HepG2 (cell line): ENCODE results near the gene CIBAR2. TPM values are rescaled to one million over a fixed set of nuclear protein-coding genes. Genes with fewer than 3 reads are reported as not detected.

Experiments
- ARID4A ChIP-seq: sonication (generic); formaldehyde crosslinking; IDR thresholded peaks from 2 replicates; pipeline ENCODE4 v1.5.0; 2020; ENCODE audit warnings: mild to moderate bottlenecking, missing genetic modification reagents, borderline replicate concordance
- ATRX ChIP-seq: sonication (generic); formaldehyde crosslinking; IDR thresholded peaks from 2 replicates; pipeline ENCODE4 v1.4.0; 2020; ENCODE audit warnings: missing genetic modification reagents, borderline replicate concordance
- E2F1 ChIP-seq: sonication (generic); formaldehyde crosslinking; IDR thresholded peaks from 2 replicates; pipeline ENCODE4 v1.5.0; 2020; ENCODE audit warnings: missing genetic modification reagents
- HBP1 ChIP-seq: IDR thresholded peaks from 2 replicates; pipeline ENCODE4 v1.6.1; 2016; ENCODE audit warnings: low read depth, control low read depth
- HIVEP1 ChIP-seq: sonication (generic); formaldehyde crosslinking; IDR thresholded peaks from 2 replicates; pipeline ENCODE4 v1.4.0; 2020; ENCODE audit warnings: mild to moderate bottlenecking, missing genetic modification reagents
- HOMEZ ChIP-seq: IDR thresholded peaks from 2 replicates; pipeline ENCODE4 v1.6.1; 2016; ENCODE audit warnings: low read depth
- MYC ChIP-seq: sonication (generic); formaldehyde crosslinking; IDR thresholded peaks from 2 replicates; pipeline ENCODE4 v1.9.0; 2021; ENCODE audit warnings: missing genetic modification reagents, borderline replicate concordance
- PHF21A ChIP-seq: sonication (generic); formaldehyde crosslinking; IDR thresholded peaks from 2 replicates; pipeline ENCODE4 v1.5.0; 2020; ENCODE audit warnings: mild to moderate bottlenecking, missing genetic modification reagents
- ZC3H13 ChIP-seq: sonication (generic); formaldehyde crosslinking; IDR thresholded peaks from 2 replicates; pipeline ENCODE4 v1.8.1; 2023; ENCODE audit warnings: mild to moderate bottlenecking, missing genetic modification reagents, moderate library complexity
- ZNF234 ChIP-seq: sonication (generic); formaldehyde crosslinking; conservative IDR thresholded peaks from 2 replicates; pipeline ENCODE4 v1.5.1; 2020; ENCODE audit warnings: mild to moderate bottlenecking, missing genetic modification reagents
- ZNF275 ChIP-seq: sonication (generic); formaldehyde crosslinking; IDR thresholded peaks from 2 replicates; pipeline ENCODE4 v1.8.0; 2022; ENCODE audit warnings: missing genetic modification reagents, mild to moderate bottlenecking, inconsistent platforms, borderline replicate concordance
- ZNF33A ChIP-seq: sonication (generic); formaldehyde crosslinking; IDR thresholded peaks from 2 replicates; pipeline ENCODE4 v1.5.1; 2020; ENCODE audit warnings: missing genetic modification reagents, mild to moderate bottlenecking, moderate library complexity, borderline replicate concordance
- ZNF362 ChIP-seq: sonication (generic); formaldehyde crosslinking; IDR thresholded peaks from 2 replicates; pipeline ENCODE4 v1.4.0; 2020; ENCODE audit warnings: missing genetic modification reagents, mild to moderate bottlenecking, borderline replicate concordance
- ZNF468 ChIP-seq: sonication (generic); formaldehyde crosslinking; IDR thresholded peaks from 2 replicates; pipeline ENCODE4 v1.8.0; 2022; ENCODE audit warnings: mild to moderate bottlenecking, moderate library complexity, missing genetic modification reagents
- ZNF567 ChIP-seq: sonication (generic); formaldehyde crosslinking; IDR thresholded peaks from 2 replicates; pipeline ENCODE4 v1.8.1; 2023; ENCODE audit warnings: mild to moderate bottlenecking, missing genetic modification reagents, borderline replicate concordance
- ZNF674 ChIP-seq: sonication (generic); formaldehyde crosslinking; IDR thresholded peaks from 2 replicates; pipeline ENCODE4 v1.5.0; 2020; ENCODE audit warnings: low read depth, mild to moderate bottlenecking, missing genetic modification reagents
- ZNF747 ChIP-seq: sonication (generic); formaldehyde crosslinking; IDR thresholded peaks from 2 replicates; pipeline ENCODE4 v1.8.1; 2023; ENCODE audit warnings: missing genetic modification reagents, mild to moderate bottlenecking, borderline replicate concordance
- polyA plus RNA-seq, 8 experiments: library from polyadenylated mRNA; depleted of rRNA in 3 of 8; stranded (reverse) in 7 of 8; unstranded in 1 of 8; fragments of >200 nt; fragmentation: Illumina TruSeq in 4 of 8; extraction: Trizol in 4 of 8; gene quantifications; 2 replicates each; pipeline versions ENCODE4 v1.2.1 to v1.2.3, GENCODE V29; 2011 to 2016; ENCODE audit warnings: low read depth in 4 of 8, missing spikeins in 1 of 8, mixed read lengths in 1 of 8; ENCODE audit not compliant: insufficient read depth in 1 of 8
- total RNA-seq, 5 experiments: library from RNA; depleted of rRNA; stranded (reverse); fragments of >200 nt; fragmentation: Illumina TruSeq; extraction: Trizol; gene quantifications; 2 replicates each; pipeline ENCODE4 v1.2.3, GENCODE V29; 2016; ENCODE audit warnings: low read depth in 1 of 5

CIBAR2 gene
- total and polyA plus RNA-seq, 2 of the 13 experiments (the other 11 are each of a cell fraction or from before 2014, with no cell fraction given), result not detected

GRCh38 chr16:85159179-85159980 is 47.1 kb upstream of the CIBAR2 start (continued):
- peak; percentile 95 for TF ChIP-seq HIVEP1
- 0 out of 2 replicates have a peak, but pooled peaks have one; percentile 13 for TF ChIP-seq ZNF567 (CRISPR knock-in tag)
- TF ChIP-seq ZNF275 (CRISPR knock-in tag), result no peak
- TF ChIP-seq ZNF747, result peak; percentile 85; the same call in 1 of the 2 replicates
- no peak for TF ChIP-seq ZNF468 (CRISPR knock-in tag)
- no peak; the same call in 1 of the 2 replicates for TF ChIP-seq ZNF362 (CRISPR knock-in tag)
- TF ChIP-seq ATRX, result no peak
- TF ChIP-seq ZNF674 (CRISPR knock-in tag), result no peak
- no peak for TF ChIP-seq ZNF33A (CRISPR knock-in tag)
- no peak for TF ChIP-seq E2F1 (CRISPR knock-in tag)
- TF ChIP-seq PHF21A (CRISPR knock-in tag), result peak; percentile 91; the same call in 1 of the 2 replicates
- TF ChIP-seq ZNF234, result no peak
- peak; percentile 52; the same call in 1 of the 2 replicates for TF ChIP-seq ARID4A (CRISPR knock-in tag)
- peak; percentile 92 for TF ChIP-seq MYC
- TF ChIP-seq ZC3H13 (CRISPR knock-in tag), result no peak
- no peak for TF ChIP-seq HOMEZ (CRISPR knock-in tag)
- TF ChIP-seq HBP1, result 0 out of 2 replicates have a peak, but pooled peaks have one; percentile 11
